Measurements from ENCODE around the gene ZNF487. TPM values are rescaled to one million over a fixed set of nuclear protein-coding genes. Genes with fewer than 3 reads are reported as not detected.

The ZNF487 gene
- polyA plus RNA-seq (2011; rRNA removed), result 4.5 and 4.9 TPM in 2 replicates
- 4.9 and 6.7 TPM in 2 replicates for polyA minus RNA-seq (2011; rRNA and poly(A)+ RNA removed)

DNA sequence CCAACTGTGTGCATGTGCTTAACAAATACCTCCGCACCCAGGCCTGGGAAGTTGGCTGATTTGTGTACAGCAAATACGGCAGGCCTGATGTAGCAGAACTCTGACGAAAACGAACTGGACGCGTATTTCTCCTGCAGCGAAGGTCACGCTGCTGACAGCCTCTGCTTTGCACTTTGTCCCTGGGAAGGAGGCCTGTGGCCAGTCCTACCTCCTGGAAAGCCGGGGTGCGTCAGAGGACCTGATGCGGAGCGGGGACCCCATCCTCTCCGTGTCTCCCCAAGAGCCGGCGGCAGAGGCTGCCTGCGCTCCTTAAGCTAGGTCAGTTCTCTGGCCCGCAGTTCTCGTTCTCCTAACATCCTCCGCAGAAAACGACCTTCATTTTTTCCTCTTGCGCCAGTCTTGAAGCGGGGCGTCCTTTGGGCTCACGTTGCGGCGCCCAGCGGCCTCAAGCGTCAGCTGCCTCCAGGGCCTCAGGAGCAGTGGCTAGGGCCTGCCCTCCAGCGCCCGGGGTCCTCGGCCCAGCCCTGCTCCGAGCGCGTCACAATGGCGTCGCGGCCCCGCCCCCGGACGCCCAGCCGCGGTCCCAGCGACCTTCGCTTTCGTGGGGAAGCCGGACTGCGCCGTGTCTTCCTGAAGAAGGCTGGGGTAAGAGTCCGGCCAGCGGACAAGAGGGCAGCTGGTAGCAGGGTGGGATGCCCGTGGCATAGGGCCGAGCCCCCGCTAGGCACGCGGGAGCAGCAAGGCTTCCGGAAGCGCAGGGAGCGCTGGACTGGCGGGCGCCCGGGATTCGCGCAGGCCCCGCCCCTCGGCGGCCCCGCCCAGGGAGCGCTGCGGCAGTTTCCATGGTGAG is at the start of gene ZNF487:
ZNF487 (plus strand) TSS at position 821 of the 850 bp plus-strand sequence. CDS start 38,703 bp downstream, outside the sequence.
- Histone ChIP-seq H3K4me3 (ENCODE audit: low read depth, low read length) (peak within 1 kb of the TSS; percentile 90), H3K36me3 (ENCODE audit: control insufficient read depth, insufficient read depth, low read length) (no peaks in the 10 kb centered on the region), H3K27me3 (ENCODE audit: control insufficient read depth, insufficient read depth, low read length) (no peaks in the 10 kb centered on the region)
- CTCF ChIA-PET, result no interaction called here
- POLR2A ChIA-PET, result interaction anchor here (0.6 kb wide), 1 partner anchor 28 kb away, joined by 13 read pairs; the partner anchor contains the start of gene HNRNPF
- TF ChIP-seq, protein P1, sequence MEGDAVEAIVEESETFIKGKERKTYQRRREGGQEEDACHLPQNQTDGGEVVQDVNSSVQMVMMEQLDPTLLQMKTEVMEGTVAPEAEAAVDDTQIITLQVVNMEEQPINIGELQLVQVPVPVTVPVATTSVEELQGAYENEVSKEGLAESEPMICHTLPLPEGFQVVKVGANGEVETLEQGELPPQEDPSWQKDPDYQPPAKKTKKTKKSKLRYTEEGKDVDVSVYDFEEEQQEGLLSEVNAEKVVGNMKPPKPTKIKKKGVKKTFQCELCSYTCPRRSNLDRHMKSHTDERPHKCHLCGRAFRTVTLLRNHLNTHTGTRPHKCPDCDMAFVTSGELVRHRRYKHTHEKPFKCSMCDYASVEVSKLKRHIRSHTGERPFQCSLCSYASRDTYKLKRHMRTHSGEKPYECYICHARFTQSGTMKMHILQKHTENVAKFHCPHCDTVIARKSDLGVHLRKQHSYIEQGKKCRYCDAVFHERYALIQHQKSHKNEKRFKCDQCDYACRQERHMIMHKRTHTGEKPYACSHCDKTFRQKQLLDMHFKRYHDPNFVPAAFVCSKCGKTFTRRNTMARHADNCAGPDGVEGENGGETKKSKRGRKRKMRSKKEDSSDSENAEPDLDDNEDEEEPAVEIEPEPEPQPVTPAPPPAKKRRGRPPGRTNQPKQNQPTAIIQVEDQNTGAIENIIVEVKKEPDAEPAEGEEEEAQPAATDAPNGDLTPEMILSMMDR (IDR thresholded peaks at IDR 0.05; ENCODE audit: insufficient read depth, low read depth, low read length), result peak; percentile 37
- DNase-seq (ENCODE audit: low read depth), result peak; percentile 36

DNA sequence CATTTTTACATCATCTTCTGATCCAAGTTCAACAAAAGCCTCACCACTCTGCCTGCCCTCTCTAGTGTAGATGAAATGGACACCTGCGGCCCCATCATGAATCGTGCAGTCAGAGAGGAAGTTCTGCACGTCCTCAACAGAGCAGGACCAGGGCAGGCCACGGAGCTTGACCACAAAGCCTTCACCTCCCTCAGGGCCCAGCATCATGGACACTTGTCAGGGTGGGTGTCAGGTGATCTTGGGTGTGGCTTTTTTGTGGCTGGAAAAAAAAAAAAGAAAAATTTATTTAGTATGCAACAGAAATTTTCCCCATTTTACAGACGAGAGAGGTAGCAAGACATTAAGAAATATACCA is 49.3 kb upstream of the ZNF487 start:
- no peaks in the 10 kb centered on the region for H3K27me3 ChIP-seq (ENCODE audit: control insufficient read depth, insufficient read depth, low read length)
- H3K4me3 ChIP-seq (ENCODE audit: low read depth, low read length), result no peak overlapping the region
- POLR2A ChIA-PET, result no interaction called here
- peaks cover 30% of the 10 kb centered on the region for H3K36me3 ChIP-seq (ENCODE audit: control insufficient read depth, insufficient read depth, low read length)
- no peak for DNase-seq (ENCODE audit: low read depth)
- TF ChIP-seq, protein P1 (IDR thresholded peaks at IDR 0.05; ENCODE audit: insufficient read depth, low read depth, low read length), result no peak
- CTCF ChIA-PET, result no interaction called here

DNA sequence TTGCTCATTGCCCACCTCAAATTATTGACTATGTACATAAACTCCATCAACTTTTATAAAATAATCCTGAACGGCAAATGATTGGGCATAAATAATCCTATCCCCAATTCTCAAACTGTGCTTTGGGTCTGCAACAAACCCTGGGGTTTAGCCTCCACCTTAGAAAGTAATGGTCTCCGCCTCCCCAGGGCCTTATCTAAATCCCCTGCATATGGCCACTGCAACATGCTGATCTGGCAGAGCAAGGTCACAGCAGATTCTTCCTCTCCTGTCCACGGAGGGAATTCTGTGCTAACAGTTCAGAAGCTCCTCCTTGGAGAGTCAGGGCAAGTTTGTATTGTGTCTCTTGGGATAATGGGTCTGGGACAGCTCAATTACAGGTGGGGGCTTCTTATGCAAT is 47.0 kb upstream of the ZNF487 start:
- POLR2A ChIA-PET, result no interaction called here

DNA sequence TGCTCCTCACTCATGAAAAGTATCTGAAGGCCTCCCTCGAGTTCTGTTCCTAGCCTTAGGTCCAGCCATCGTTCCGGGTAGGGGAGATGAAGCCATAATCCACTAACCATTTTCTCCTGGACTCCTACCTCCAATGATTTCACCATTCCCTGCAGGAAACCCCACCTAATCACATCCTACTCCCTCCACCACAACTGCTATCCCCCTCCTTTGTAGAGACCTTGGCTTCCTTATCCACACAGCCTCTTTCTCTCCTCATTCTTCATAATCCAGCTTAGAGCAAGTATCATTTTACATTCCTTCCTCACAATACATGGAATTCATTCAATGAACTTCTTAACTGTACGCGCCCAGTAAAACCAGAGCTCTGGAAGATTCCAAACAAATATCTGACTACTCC is 46.6 kb upstream of the ZNF487 start:
- TF ChIP-seq, protein P1 (IDR thresholded peaks at IDR 0.05; ENCODE audit: insufficient read depth, low read depth, low read length), result no peak
- Histone ChIP-seq H3K27me3 (ENCODE audit: control insufficient read depth, insufficient read depth, low read length) (no peaks in the 10 kb centered on the region), H3K36me3 (ENCODE audit: control insufficient read depth, insufficient read depth, low read length) (peaks cover 35% of the 10 kb centered on the region), H3K4me3 (ENCODE audit: low read depth, low read length) (no peak overlapping the region)
- ChIA-PET CTCF (interaction anchor here (0.5 to 1.7 kb wide), 4 partner anchors 17 to 69 kb away, joined by 3 to 4 read pairs (median 4); no protein-coding TSS in a partner anchor), POLR2A (no interaction called here)
- no peak for DNase-seq (ENCODE audit: low read depth)

More for the DNA sequence above, 47.0 kb upstream of the ZNF487 start:
- no peak for DNase-seq (ENCODE audit: low read depth)
- no peak overlapping the region for H3K4me3 ChIP-seq (ENCODE audit: low read depth, low read length)
- CTCF ChIA-PET, result interaction anchor here (0.7 to 1.7 kb wide), 4 partner anchors 17 to 70 kb away, joined by 3 to 4 read pairs (median 4); no protein-coding TSS in a partner anchor
- H3K27me3 ChIP-seq (ENCODE audit: control insufficient read depth, insufficient read depth, low read length), result no peaks in the 10 kb centered on the region
- H3K36me3 ChIP-seq (ENCODE audit: control insufficient read depth, insufficient read depth, low read length), result peaks cover 35% of the 10 kb centered on the region
- TF ChIP-seq, protein P1 (IDR thresholded peaks at IDR 0.05; ENCODE audit: insufficient read depth, low read depth, low read length), result no peak

DNA sequence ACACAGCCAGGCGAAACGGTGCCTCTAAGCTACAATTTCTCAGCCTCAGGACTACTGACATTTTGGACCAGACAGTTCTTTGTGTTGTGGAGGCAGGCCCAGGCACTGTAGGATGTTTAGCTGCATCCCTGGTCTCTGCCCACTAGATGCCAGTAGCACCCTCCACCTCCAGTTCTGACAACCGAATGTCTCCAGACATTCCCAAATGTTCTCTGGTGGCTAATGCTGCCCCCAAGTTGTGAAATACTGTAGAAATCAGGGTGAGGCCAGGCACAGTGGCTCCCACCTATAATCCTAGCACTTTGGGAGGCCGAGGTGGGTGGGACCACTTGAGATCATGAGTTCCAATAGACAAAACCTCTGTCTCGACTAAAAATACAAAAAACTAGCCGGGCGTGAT is 46.2 kb upstream of the ZNF487 start:
- H3K36me3 ChIP-seq (ENCODE audit: control insufficient read depth, insufficient read depth, low read length), result peaks cover 35% of the 10 kb centered on the region
- DNase-seq (ENCODE audit: low read depth), result no peak
- TF ChIP-seq, protein P1 (IDR thresholded peaks at IDR 0.05; ENCODE audit: insufficient read depth, low read depth, low read length), result peak; percentile 61
- no peak overlapping the region for H3K4me3 ChIP-seq (ENCODE audit: low read depth, low read length)
- POLR2A ChIA-PET, result no interaction called here
- CTCF ChIA-PET, result interaction anchor here (0.5 to 1.7 kb wide), 3 partner anchors 16 to 69 kb away, joined by 3 to 4 read pairs (median 4); no protein-coding TSS in a partner anchor
- no peaks in the 10 kb centered on the region for H3K27me3 ChIP-seq (ENCODE audit: control insufficient read depth, insufficient read depth, low read length)
